GM21786 (cell line): Measurements from ENCODE around the gene GLCE.

Experiments used
- ATAC-seq: cut with Tn5 transposase; IDR thresholded peaks from one replicate; pipeline ENCODE4 v1.9.1; 2021; ENCODE audit not compliant: unreplicated experiment

GLCE gene

DNA sequence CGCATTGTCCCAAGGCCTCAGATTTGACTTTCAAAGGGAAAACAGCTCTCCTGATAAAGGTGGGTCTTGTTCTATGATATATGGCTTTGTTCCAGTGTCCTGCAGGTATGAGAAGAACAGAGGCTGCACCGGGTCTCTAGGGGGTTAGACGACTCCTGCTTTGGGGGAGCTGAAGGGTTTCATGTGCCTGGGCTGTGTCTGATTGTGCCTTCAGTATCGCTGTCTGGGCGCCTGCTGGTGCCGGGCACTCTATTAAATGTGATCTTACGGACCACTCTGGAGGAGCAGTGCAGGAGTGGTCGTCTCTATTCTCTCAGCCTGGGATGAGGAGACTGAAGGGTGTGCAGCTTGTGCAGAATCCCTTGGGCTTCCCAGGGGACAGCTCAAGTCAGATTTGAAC is 154.3 kb downstream of the GLCE start:
- no peak for ATAC-seq

- ATAC-seq: no peak
These were observed 155.1 kb downstream of the GLCE start for GRCh38 chr15:69315402-69316110.

DNA sequence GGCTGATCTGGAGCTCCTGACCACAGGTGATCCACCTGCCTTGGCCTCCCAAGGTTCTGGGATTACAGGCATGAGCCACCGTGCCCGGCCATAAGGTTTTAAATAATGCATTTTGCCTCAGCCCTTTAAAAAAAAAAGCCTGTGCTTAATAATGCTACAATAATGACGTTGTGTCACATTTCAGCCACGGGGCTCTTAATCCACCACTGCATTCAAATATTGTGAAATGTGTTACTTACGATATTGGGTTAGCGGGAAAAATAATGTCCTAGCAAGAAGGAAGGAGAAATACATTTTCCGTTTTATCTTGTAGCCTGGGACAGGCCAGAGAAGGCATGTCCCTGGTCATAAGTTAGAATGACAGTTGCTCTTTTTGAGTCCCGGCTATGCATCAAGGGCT is 155.9 kb downstream of the GLCE start:
- no peak for ATAC-seq

GRCh38 chr15:69317392-69317841 is 157.0 kb downstream of the GLCE start:
- ATAC-seq: no peak

DNA sequence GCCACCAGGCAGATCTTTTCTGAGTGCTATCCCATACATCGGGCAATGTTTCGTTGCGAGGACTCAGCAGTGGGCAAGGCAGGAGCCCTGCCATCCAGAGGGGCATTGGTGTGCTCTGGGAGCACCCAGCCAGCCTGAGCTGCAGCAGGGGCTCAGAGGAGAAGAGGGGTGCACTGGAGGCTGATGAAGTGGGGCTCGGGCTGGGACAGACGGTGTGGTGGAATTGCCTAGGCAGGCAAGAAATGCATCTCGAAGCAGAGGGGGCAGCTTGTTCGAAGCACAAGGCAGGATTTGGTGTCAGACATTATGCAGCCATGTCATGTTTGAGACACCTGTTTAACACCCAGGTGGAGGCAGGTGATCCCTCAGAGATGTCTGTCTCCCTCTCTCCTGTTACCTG is 157.6 kb downstream of the GLCE start:
- ATAC-seq: no peak

DNA sequence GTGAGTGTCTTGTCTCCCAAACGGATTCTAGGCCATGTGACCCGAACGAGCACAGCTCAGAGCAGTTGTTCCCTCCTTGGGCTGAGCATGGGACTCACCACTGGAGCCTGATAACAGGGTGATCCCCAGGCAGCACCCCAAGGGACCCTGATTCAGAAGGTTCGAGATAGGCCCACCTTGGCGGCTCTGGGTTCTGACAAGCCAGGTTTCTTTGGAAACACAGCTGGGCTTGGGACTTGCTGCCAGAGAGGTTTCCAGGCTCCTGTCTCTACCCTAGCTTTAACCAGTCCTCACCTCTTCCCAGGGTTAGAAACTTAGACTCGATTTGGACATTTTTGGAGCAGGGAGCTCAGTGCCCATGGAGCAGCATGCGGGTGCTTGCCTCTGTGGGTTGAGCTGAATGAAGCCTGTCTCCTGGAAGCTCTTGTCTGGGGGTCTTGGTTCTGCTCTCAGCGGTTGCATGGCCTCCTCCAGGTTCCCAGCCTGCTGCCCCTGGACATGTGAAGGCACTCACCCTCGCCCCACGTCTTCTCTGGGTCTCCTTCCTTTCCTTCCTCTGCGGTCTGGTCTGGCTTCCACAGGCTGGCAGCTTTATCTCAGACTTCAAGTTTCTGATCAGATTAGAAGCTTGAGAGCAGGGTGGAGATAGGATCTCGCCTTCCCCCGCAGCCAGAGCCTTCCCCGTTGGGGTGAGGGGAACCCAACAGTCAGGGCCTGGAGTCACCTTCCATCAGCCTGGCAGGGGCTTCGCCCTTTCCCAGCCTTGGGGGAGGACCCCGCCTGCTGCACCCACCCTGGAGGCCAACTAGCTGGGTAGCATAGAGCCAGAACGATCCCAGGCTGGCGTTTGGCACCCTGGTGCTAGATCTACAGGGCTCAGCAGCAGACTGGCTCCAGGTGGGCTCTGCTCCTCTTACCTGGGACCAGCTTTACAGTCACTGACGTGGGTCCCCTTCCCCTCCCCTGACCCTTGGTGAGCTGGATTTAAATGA is 159.2 kb downstream of the GLCE start:
- no peak for ATAC-seq

GRCh38 chr15:69320977-69321554 is 160.6 kb downstream of the GLCE start:
- ATAC-seq: no peak
